H9 (cell line): ENCODE data around the gene RORC. TPM values are rescaled to one million over a fixed set of nuclear protein-coding genes. Genes with fewer than 3 reads are reported as not detected.

Source experiments
- DNase-seq: peaks from one replicate; pipeline ENCODE4 v3.0.0-alpha.2; 2017
- H2AFZ ChIP-seq: one replicate; pipeline ENCODE4 v1.6.1; 2013; ENCODE audit warnings: mild to moderate bottlenecking, low read length, control low read depth, moderate library complexity
- H2AK5ac ChIP-seq: 2 replicates; pipeline ENCODE4 v1.6.1; 2013; ENCODE audit warnings: low read length, control low read depth, mixed read lengths; ENCODE audit not compliant: insufficient read length
- H2BK120ac ChIP-seq: one replicate; pipeline ENCODE4 v1.6.1; 2013; ENCODE audit warnings: low read depth, mild to moderate bottlenecking, low read length, control low read depth, inconsistent platforms; ENCODE audit not compliant: poor library complexity, severe bottlenecking
- H2BK12ac ChIP-seq: 2 replicates; pipeline ENCODE4 v1.6.1; 2013; ENCODE audit warnings: low read length, control low read depth, mixed read lengths, low read depth; ENCODE audit not compliant: insufficient read length
- H2BK15ac ChIP-seq: 2 replicates; pipeline ENCODE4 v1.6.1; 2013; ENCODE audit warnings: low read depth, low read length, control low read depth
- H2BK20ac ChIP-seq: one replicate; pipeline ENCODE4 v1.6.1; 2013; ENCODE audit warnings: low read depth, mild to moderate bottlenecking, low read length, control low read depth, inconsistent platforms; ENCODE audit not compliant: poor library complexity, severe bottlenecking
- H2BK5ac ChIP-seq: 2 replicates; pipeline ENCODE4 v1.6.1; 2013; ENCODE audit warnings: low read length, control low read depth, mixed read lengths; ENCODE audit not compliant: insufficient read length
- H3K14ac ChIP-seq: 2 replicates; pipeline ENCODE4 v1.6.1; 2013; ENCODE audit warnings: low read length, control low read depth; ENCODE audit not compliant: insufficient read depth
- H3K18ac ChIP-seq: 2 replicates; pipeline ENCODE4 v1.6.1; 2013; ENCODE audit warnings: low read depth, mild to moderate bottlenecking, mixed read lengths, low read length, control low read depth; ENCODE audit not compliant: insufficient read length
- H3K23ac ChIP-seq: 2 replicates; pipeline ENCODE4 v1.6.1; 2013; ENCODE audit warnings: low read length, control low read depth, mixed read lengths, low read depth; ENCODE audit not compliant: insufficient read length
- H3K23me2 ChIP-seq: 2 replicates; pipeline ENCODE4 v1.6.1; 2013; ENCODE audit warnings: low read depth, mild to moderate bottlenecking, mixed read lengths, low read length, control low read depth; ENCODE audit not compliant: insufficient read length, poor library complexity, severe bottlenecking
- H3K27ac ChIP-seq: 2 replicates; pipeline ENCODE4 v1.5.1; 2013; ENCODE audit warnings: low read length, control low read depth, mixed read lengths, low read depth; ENCODE audit not compliant: insufficient read length
- H3K27me3 ChIP-seq: 2 replicates; pipeline ENCODE4 v1.6.1; 2013; ENCODE audit warnings: low read length, control low read depth, inconsistent platforms; ENCODE audit not compliant: insufficient read depth
- H3K4ac ChIP-seq: 2 replicates; pipeline ENCODE4 v1.6.1; 2013; ENCODE audit warnings: low read depth, mild to moderate bottlenecking, control low read depth, inconsistent platforms, low read length, moderate library complexity
- H3K4me1 ChIP-seq: 2 replicates; pipeline ENCODE4 v1.6.1; 2013; ENCODE audit warnings: low read length, control low read depth, inconsistent platforms; ENCODE audit not compliant: insufficient read depth
- H3K4me2 ChIP-seq: 2 replicates; pipeline ENCODE4 v1.6.1; 2013; ENCODE audit warnings: low read length, control low read depth, mixed read lengths; ENCODE audit not compliant: insufficient read length, insufficient read depth
- H3K56ac ChIP-seq: 2 replicates; pipeline ENCODE4 v1.6.1; 2013; ENCODE audit warnings: low read depth, mild to moderate bottlenecking, mixed read lengths, low read length, control low read depth; ENCODE audit not compliant: insufficient read length
- H3K79me1 ChIP-seq: 2 replicates; pipeline ENCODE4 v1.6.1; 2013; ENCODE audit warnings: low read depth, mild to moderate bottlenecking, moderate library complexity, low read length, control low read depth, inconsistent platforms; ENCODE audit not compliant: insufficient read depth, poor library complexity, severe bottlenecking
- H3K79me2 ChIP-seq: 2 replicates; pipeline ENCODE4 v1.6.1; 2013; ENCODE audit warnings: low read length, control low read depth, inconsistent platforms; ENCODE audit not compliant: insufficient read depth
- H3K9ac ChIP-seq: 2 replicates; pipeline ENCODE4 v1.6.1; 2013; ENCODE audit warnings: low read length, control low read depth, mixed read lengths; ENCODE audit not compliant: insufficient read length; ENCODE audit errors: extremely low read depth
- H3K9me3 ChIP-seq: one replicate; pipeline ENCODE4 v1.6.1; 2013; ENCODE audit warnings: low read depth, low read length, inconsistent platforms; ENCODE audit not compliant: control insufficient read depth
- H3T11ph ChIP-seq: one replicate; pipeline ENCODE4 v1.6.1; 2013; ENCODE audit warnings: mild to moderate bottlenecking, low read length, control low read depth, inconsistent platforms
- H4K20me1 ChIP-seq: one replicate; pipeline ENCODE4 v1.6.1; 2013; ENCODE audit not compliant: control insufficient read depth, insufficient read length, insufficient read depth
- H4K5ac ChIP-seq: 2 replicates; pipeline ENCODE4 v1.6.1; 2013; ENCODE audit warnings: low read depth, mild to moderate bottlenecking, mixed read lengths, low read length, control low read depth; ENCODE audit not compliant: insufficient read length
- H4K8ac ChIP-seq: replicated peaks from 2 replicates; pipeline ENCODE4 v1.6.1; 2013; ENCODE audit warnings: low read length, control low read depth, mixed read lengths, low read depth; ENCODE audit not compliant: insufficient read length
- H4K91ac ChIP-seq: 2 replicates; pipeline ENCODE4 v1.6.1; 2013; ENCODE audit warnings: low read depth, mild to moderate bottlenecking, moderate library complexity, mixed read lengths, low read length, control low read depth; ENCODE audit not compliant: insufficient read length
- H3K27ac Mint-ChIP-seq, 3 experiments: 2 replicates in 2 of 3; 3 replicates in 1 of 3; pipeline ENCODE4 v1.8.0; 2020 to 2021; ENCODE audit warnings: mixed read lengths in 3 of 3, mild to moderate bottlenecking in 1 of 3, moderate library complexity in 1 of 3
- H3K27me3 Mint-ChIP-seq: 2 replicates; pipeline ENCODE4 v1.8.0; 2021; ENCODE audit warnings: low read depth, mild to moderate bottlenecking, moderate library complexity, mixed read lengths
- H3K36me3 Mint-ChIP-seq, 3 experiments: 2 replicates in 2 of 3; 3 replicates in 1 of 3; pipeline ENCODE4 v1.8.0; 2020 to 2021; ENCODE audit warnings: low read depth in 3 of 3, mixed read lengths in 3 of 3; ENCODE audit not compliant: insufficient read depth in 1 of 3
- H3K4me1 Mint-ChIP-seq, 2 experiments: 2 replicates each; pipeline ENCODE4 v1.8.0; 2020; ENCODE audit warnings: mixed read lengths in 2 of 2
- H3K4me3 Mint-ChIP-seq, 2 experiments: 2 replicates in 1 of 2; 3 replicates in 1 of 2; pipeline ENCODE4 v1.8.0; 2020 to 2021; ENCODE audit warnings: mild to moderate bottlenecking in 2 of 2, mixed read lengths in 2 of 2, moderate library complexity in 1 of 2
- H3K9me3 Mint-ChIP-seq, 2 experiments: 2 replicates in 1 of 2; 3 replicates in 1 of 2; pipeline ENCODE4 v1.8.0; 2020; ENCODE audit warnings: mild to moderate bottlenecking in 2 of 2, mixed read lengths in 2 of 2, moderate library complexity in 1 of 2
- WGBS: extraction: QIAGEN DNeasy Blood & Tissue Kit; methylation state at CpG from one replicate; pipeline ENCODE4 v1.1.7; 2013; ENCODE audit warnings: missing lambda C conversion rate, low lambda C conversion rate, mixed read lengths; ENCODE audit not compliant: insufficient read length; ENCODE audit errors: extremely low coverage; 5-methylcytosine and 5-hydroxymethylcytosine counted together
- total RNA-seq: library from RNA; stranded (reverse); gene quantifications from 2 replicates; pipeline ENCODE4 v1.2.1, GENCODE V29; 2021
- TF ChIP-seq, protein P1 (sequence below): fragments of 200-600 bp; sonication (generic); conservative IDR thresholded peaks from 3 replicates; pipeline ENCODE4 v1.8.0; 2021; ENCODE audit warnings: antibody characterized with exemption, mild to moderate bottlenecking

Gene RORC
- total RNA-seq, 1 experiment from 2014 or later: 0.52 TPM

DNA sequence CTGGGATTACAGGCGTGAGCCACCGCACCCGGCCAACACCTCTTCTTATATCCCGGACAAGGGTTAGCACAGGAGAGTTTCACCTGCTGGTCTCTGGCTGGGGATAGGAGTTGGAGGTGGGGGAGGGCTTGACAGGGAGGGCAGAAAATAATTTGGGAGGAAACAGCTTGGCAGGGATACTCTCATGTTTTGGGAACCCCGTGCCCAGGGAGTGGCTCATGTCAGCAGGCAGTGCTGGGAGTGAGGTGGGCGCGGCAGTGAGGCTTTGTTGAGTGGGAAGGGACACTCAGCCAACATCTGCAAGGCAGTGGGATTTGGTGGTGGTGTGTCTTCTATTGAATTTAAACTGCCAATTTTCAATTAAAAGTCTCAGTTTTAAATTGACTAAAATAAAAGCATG lies 23.1 kb upstream of the RORC start:
- no CpG with 5 or more reads among the region's 7 CpGs for WGBS
- TF ChIP-seq, protein P1, sequence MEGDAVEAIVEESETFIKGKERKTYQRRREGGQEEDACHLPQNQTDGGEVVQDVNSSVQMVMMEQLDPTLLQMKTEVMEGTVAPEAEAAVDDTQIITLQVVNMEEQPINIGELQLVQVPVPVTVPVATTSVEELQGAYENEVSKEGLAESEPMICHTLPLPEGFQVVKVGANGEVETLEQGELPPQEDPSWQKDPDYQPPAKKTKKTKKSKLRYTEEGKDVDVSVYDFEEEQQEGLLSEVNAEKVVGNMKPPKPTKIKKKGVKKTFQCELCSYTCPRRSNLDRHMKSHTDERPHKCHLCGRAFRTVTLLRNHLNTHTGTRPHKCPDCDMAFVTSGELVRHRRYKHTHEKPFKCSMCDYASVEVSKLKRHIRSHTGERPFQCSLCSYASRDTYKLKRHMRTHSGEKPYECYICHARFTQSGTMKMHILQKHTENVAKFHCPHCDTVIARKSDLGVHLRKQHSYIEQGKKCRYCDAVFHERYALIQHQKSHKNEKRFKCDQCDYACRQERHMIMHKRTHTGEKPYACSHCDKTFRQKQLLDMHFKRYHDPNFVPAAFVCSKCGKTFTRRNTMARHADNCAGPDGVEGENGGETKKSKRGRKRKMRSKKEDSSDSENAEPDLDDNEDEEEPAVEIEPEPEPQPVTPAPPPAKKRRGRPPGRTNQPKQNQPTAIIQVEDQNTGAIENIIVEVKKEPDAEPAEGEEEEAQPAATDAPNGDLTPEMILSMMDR: no peak
- Histone ChIP-seq H4K5ac (no peak overlapping the region), H2BK20ac (no peak overlapping the region), H4K8ac (no peak overlapping the region), H2BK12ac (no peak overlapping the region), H3K56ac (no peak overlapping the region), H3K23me2 (no peaks in the 10 kb centered on the region), H2AFZ (no peak overlapping the region), H3K23ac (no peak overlapping the region), H3K14ac (no peak overlapping the region), H3K79me1 (no peaks in the 10 kb centered on the region), H3K27ac (no peak overlapping the region), H3K79me2 (no peaks in the 10 kb centered on the region), H3K9ac (no peak overlapping the region), H3K9me3 (no peaks in the 10 kb centered on the region), H2AK5ac (no peak overlapping the region), H2BK120ac (no peak overlapping the region), H4K20me1 (no peaks in the 10 kb centered on the region), H2BK5ac (no peak overlapping the region), H3K4me1 (no peaks in the 10 kb centered on the region), H3K27me3 (peaks cover 15% of the 10 kb centered on the region; the same call in 1 of the 2 replicates), H3T11ph (no peak overlapping the region), H3K4ac (no peak overlapping the region), H3K4me2 (no peak overlapping the region), H3K18ac (no peak overlapping the region), H4K91ac (no peak overlapping the region), H2BK15ac (no peak overlapping the region)
- no peak for DNase-seq
- Mint-ChIP-seq H3K27ac (no peak overlapping the region), H3K27me3 (peaks cover 90% of the 10 kb centered on the region), H3K9me3 (no peaks in the 10 kb centered on the region), H3K36me3 (0 out of 7 replicates have a peak, but pooled peaks cover 0 to 2% (median 0%) of the 10 kb centered on the region in 3 experiments), H3K4me3 (no peak overlapping the region), H3K4me1 (peaks cover 0 to 8% of the 10 kb centered on the region in 2 experiments; a peak in 3 of 4 replicates)
